Activated naive CD8-positive, alpha-beta T cell treated with anti-CD3 and anti-CD28 coated beads, Interleukin-2, amount 50 U/mL, for 24 hours (primary cell): ENCODE measurements around the gene DDX10.
"Not testable (repeated sequence)": the region's sequence is repeated elsewhere in the genome, so short reads cannot be mapped to it uniquely, and the experiment has no call there.

Experiments
- ATAC-seq: fragments of 150-1000 bp; cut with Tn5 transposase; one replicate; pipeline ENCODE4 v1.10.0; 2021
- DNase-seq: peaks from one replicate; pipeline ENCODE4 v3.0.0; 2021
- H3K27ac Mint-ChIP-seq: one replicate; pipeline ENCODE4 v1.8.0; 2021; ENCODE audit warnings: mild to moderate bottlenecking, mixed read lengths
- H3K27me3 Mint-ChIP-seq: one replicate; pipeline ENCODE4 v1.8.0; 2021; ENCODE audit warnings: mixed read lengths
- H3K36me3 Mint-ChIP-seq: one replicate; pipeline ENCODE4 v1.8.0; 2021; ENCODE audit warnings: low read depth, mixed read lengths
- H3K4me1 Mint-ChIP-seq: one replicate; pipeline ENCODE4 v1.8.0; 2021; ENCODE audit warnings: mixed read lengths
- H3K4me3 Mint-ChIP-seq: one replicate; pipeline ENCODE4 v1.8.0; 2021; ENCODE audit warnings: mild to moderate bottlenecking, moderate library complexity, mixed read lengths
- H3K9me3 Mint-ChIP-seq: one replicate; pipeline ENCODE4 v1.8.0; 2021; ENCODE audit warnings: mixed read lengths

The DDX10 gene

DNA sequence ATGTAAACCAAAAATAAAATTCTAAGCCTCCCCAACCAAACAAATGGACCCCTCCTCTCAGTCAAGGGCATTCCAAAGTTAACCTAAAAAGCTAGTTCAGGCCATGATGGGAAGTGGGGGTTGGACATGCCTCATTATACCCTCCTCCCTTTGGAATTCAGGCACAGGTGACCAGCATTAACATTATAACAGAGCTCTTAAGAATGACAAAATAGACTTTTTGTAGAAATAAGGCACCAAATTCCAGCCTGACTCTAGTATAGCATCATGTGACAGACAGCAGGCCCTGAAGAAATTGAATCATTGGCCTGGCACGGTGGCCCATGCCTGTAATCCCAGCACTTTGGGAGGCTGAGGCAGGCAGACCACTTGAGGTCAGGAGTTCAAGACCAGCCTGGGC is 23.1 kb upstream of the DDX10 start:
- H3K9me3 Mint-ChIP-seq, H3K27me3 Mint-ChIP-seq, DNase-seq, H3K4me1 Mint-ChIP-seq, H3K36me3 Mint-ChIP-seq, H3K4me3 Mint-ChIP-seq, H3K27ac Mint-ChIP-seq, ATAC-seq: not testable (repeated sequence)

- Mint-ChIP-seq H3K27me3 (no peaks in the 10 kb centered on the region), H3K27ac (no peak overlapping the region), H3K4me3 (no peak overlapping the region), H3K4me1 (no peaks in the 10 kb centered on the region), H3K9me3 (no peaks in the 10 kb centered on the region), H3K36me3 (no peaks in the 10 kb centered on the region)
- DNase-seq (no peak), ATAC-seq (no peak)
Observed at GRCh38 chr11:108643974-108644373, 20.9 kb upstream of the DDX10 start.

DNA sequence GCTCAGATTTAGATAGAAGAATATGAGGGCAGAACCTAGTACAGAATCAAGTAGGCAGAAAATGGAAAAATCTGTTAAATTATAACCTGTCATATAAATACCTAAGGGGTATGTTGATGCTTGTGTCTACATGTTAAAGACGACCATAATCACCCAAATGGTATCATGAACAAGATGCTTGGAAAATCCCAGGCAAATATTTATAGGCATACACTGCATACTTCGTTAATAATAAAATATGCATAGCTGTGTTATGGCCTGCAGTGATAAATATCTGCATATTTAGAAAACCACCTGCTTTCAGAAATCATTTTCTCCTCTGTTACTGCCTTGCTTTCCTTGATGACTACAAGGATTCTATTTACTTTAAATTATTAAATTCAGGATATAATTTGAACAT is 18.9 kb upstream of the DDX10 start:
- Mint-ChIP-seq H3K4me3 (no peak overlapping the region), H3K9me3 (no peaks in the 10 kb centered on the region), H3K36me3 (no peaks in the 10 kb centered on the region), H3K27me3 (no peaks in the 10 kb centered on the region), H3K4me1 (no peaks in the 10 kb centered on the region), H3K27ac (no peak overlapping the region)
- DNase-seq (no peak), ATAC-seq (no peak)

DNA sequence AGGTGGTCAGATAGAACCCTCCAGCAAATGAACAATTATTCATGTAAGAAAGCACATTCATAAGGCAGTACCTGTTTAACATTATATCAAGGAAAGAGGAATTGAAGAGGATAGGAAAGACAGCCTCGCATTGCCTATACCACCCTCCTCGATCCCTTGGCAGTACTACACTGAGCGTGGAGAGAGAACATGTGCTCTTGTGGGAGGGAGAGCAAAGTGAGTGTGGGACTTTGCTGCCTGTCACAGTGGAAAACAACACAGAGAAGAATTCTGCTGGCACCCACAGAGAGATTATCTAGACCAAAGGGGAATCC is 17.5 kb upstream of the DDX10 start:
- Mint-ChIP-seq H3K4me1 (no peaks in the 10 kb centered on the region), H3K27ac (no peak overlapping the region), H3K36me3 (no peaks in the 10 kb centered on the region), H3K9me3 (no peaks in the 10 kb centered on the region), H3K27me3 (no peaks in the 10 kb centered on the region), H3K4me3 (no peak overlapping the region)
- no peak for DNase-seq
- no peak for ATAC-seq

GRCh38 chr11:108647701-108648527 is 17.0 kb upstream of the DDX10 start:
- H3K27ac Mint-ChIP-seq = no peak overlapping the region
- no peak overlapping the region for H3K4me3 Mint-ChIP-seq
- H3K36me3 Mint-ChIP-seq = no peaks in the 10 kb centered on the region
- no peaks in the 10 kb centered on the region for H3K27me3 Mint-ChIP-seq
- DNase-seq = peak; percentile 63
- H3K4me1 Mint-ChIP-seq = no peaks in the 10 kb centered on the region
- no peaks in the 10 kb centered on the region for H3K9me3 Mint-ChIP-seq
- peak; percentile 83 for ATAC-seq

- Mint-ChIP-seq H3K4me1 (no peaks in the 10 kb centered on the region), H3K9me3 (no peaks in the 10 kb centered on the region), H3K36me3 (no peaks in the 10 kb centered on the region), H3K4me3 (no peak overlapping the region), H3K27me3 (no peaks in the 10 kb centered on the region), H3K27ac (no peak overlapping the region)
- ATAC-seq = no peak
- no peak for DNase-seq
Observed at GRCh38 chr11:108648528-108648885, 16.4 kb upstream of the DDX10 start.

GRCh38 chr11:108654100-108654499 is 10.8 kb upstream of the DDX10 start:
- not testable (repeated sequence) for ATAC-seq, H3K4me1 Mint-ChIP-seq

GRCh38 chr11:108654994-108655631 is 9.8 kb upstream of the DDX10 start:
- Mint-ChIP-seq H3K4me1 (no peaks in the 10 kb centered on the region), H3K36me3 (no peaks in the 10 kb centered on the region), H3K27me3 (peaks cover 3% of the 10 kb centered on the region), H3K9me3 (no peaks in the 10 kb centered on the region), H3K4me3 (no peak overlapping the region), H3K27ac (no peak overlapping the region)
- ATAC-seq (no peak), DNase-seq (peak; percentile 34)

More at GRCh38 chr11:108654100-108654499, 10.8 kb upstream of the DDX10 start:
- not testable (repeated sequence) for H3K27me3 Mint-ChIP-seq, DNase-seq, H3K9me3 Mint-ChIP-seq, H3K4me3 Mint-ChIP-seq, H3K36me3 Mint-ChIP-seq, H3K27ac Mint-ChIP-seq

- peaks cover 32% of the 10 kb centered on the region for H3K4me1 Mint-ChIP-seq
- ATAC-seq = no peak
- no peak overlapping the region for H3K27ac Mint-ChIP-seq
- peaks cover 9% of the 10 kb centered on the region for H3K36me3 Mint-ChIP-seq
- no peak for DNase-seq
- H3K4me3 Mint-ChIP-seq = no peak overlapping the region
- H3K9me3 Mint-ChIP-seq = no peaks in the 10 kb centered on the region
- H3K27me3 Mint-ChIP-seq = peaks cover 3% of the 10 kb centered on the region
Observed at GRCh38 chr11:108662700-108663099, 2.2 kb upstream of the DDX10 start.

GRCh38 chr11:108663154-108663877 is 1.6 kb upstream of the DDX10 start:
- Mint-ChIP-seq H3K4me1 (peaks cover 36% of the 10 kb centered on the region), H3K9me3 (no peaks in the 10 kb centered on the region), H3K27me3 (peaks cover 3% of the 10 kb centered on the region), H3K36me3 (peaks cover 9% of the 10 kb centered on the region), H3K4me3 (no peak overlapping the region), H3K27ac (no peak overlapping the region)
- ATAC-seq (no peak), DNase-seq (no peak)

DNA sequence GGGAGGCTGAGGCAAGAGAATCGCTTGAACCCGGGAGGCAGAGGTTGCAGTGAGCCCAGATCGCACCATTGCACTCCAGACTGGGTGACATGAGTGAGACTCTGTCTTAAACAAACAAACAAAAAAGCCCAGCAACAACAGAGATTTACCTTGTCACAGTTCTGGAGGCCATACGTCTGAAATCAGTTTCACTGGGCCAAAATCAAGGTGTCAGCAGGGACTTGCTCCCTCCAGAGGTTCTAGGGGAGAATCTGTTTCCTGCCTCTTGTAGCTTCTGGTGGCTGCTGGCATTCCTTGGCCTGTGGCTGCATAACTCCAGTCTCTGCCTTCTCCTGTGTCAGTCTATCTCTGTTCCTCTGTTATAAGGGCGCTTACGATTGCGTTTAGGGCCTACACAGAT is 1.5 kb downstream of the DDX10 start:
- no peaks in the 10 kb centered on the region for H3K9me3 Mint-ChIP-seq
- peaks cover 25% of the 10 kb centered on the region for H3K36me3 Mint-ChIP-seq
- ATAC-seq (no peak), DNase-seq (no peak)
- peak overlapping the region; percentile 100 for H3K4me3 Mint-ChIP-seq
- peaks cover 53% of the 10 kb centered on the region for H3K4me1 Mint-ChIP-seq
- H3K27me3 Mint-ChIP-seq = peaks cover 2% of the 10 kb centered on the region
- peak overlapping the region; percentile 82 for H3K27ac Mint-ChIP-seq

- no peak overlapping the region for H3K27ac Mint-ChIP-seq
- DNase-seq = no peak
- H3K9me3 Mint-ChIP-seq = no peaks in the 10 kb centered on the region
- H3K36me3 Mint-ChIP-seq = peaks cover 31% of the 10 kb centered on the region
- H3K4me3 Mint-ChIP-seq = no peak overlapping the region
- H3K4me1 Mint-ChIP-seq = peaks cover 55% of the 10 kb centered on the region
- peaks cover 2% of the 10 kb centered on the region for H3K27me3 Mint-ChIP-seq
- no peak for ATAC-seq
Observed at GRCh38 chr11:108669286-108669685, 4.4 kb downstream of the DDX10 start.

- ATAC-seq (no peak), DNase-seq (no peak)
- H3K4me3 Mint-ChIP-seq = no peak overlapping the region
- H3K27me3 Mint-ChIP-seq = peaks cover 2% of the 10 kb centered on the region
- H3K9me3 Mint-ChIP-seq = no peaks in the 10 kb centered on the region
- H3K36me3 Mint-ChIP-seq = peaks cover 32% of the 10 kb centered on the region
- no peak overlapping the region for H3K27ac Mint-ChIP-seq
- peaks cover 51% of the 10 kb centered on the region for H3K4me1 Mint-ChIP-seq
Observed at GRCh38 chr11:108669711-108670110, 4.8 kb downstream of the DDX10 start.

DNA sequence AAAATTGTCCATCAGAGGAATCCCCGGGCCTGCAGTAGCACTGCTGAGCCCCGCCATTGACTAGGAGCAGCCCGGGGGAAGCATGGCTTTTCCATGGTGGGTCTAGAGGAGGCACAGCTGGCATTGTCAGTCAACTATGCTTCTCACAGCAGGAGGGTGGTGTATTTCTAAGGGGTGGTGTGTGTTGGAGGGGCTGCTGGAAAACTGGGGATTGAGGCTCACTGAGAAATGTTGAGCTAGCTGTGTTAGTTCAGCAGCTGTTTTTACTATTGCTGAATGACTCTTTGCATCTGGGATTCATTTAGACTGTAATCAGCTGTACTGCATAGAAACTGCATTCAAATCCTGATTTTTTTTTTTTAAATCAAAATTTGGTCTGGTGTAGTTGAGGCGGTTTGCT is 5.6 kb downstream of the DDX10 start:
- Mint-ChIP-seq H3K36me3 (peaks cover 35% of the 10 kb centered on the region), H3K27ac (no peak overlapping the region), H3K9me3 (no peaks in the 10 kb centered on the region), H3K4me3 (no peak overlapping the region), H3K27me3 (no peaks in the 10 kb centered on the region), H3K4me1 (peaks cover 47% of the 10 kb centered on the region)
- ATAC-seq (no peak), DNase-seq (no peak)

DNA sequence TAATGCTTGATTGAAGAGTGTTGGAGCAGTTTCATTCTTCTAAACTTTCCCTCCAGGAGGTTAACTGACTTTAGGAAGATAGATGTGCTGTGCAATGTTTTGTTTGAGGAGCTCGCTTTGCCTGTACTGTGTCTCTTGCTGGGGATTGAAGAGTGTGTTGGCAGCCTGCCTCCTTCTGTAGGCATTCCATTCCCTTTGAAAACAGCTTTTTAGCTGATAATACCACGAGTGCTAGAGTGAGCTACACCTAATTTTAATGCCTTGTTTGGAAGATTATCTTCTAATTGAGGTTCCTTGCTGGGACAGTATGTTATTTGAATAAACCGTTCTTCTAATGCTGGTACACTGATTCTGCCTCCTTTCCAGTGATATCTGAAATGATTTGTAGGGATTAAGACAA is 7.2 kb downstream of the DDX10 start:
- Mint-ChIP-seq H3K9me3 (no peaks in the 10 kb centered on the region), H3K36me3 (peaks cover 35% of the 10 kb centered on the region), H3K4me1 (peaks cover 32% of the 10 kb centered on the region), H3K4me3 (no peak overlapping the region), H3K27ac (no peak overlapping the region), H3K27me3 (no peaks in the 10 kb centered on the region)
- ATAC-seq (no peak), DNase-seq (no peak)
